SU-DHL-6 (cell line): Measurements from ENCODE around the gene RAI1.

Experiments
- H2AFZ ChIP-seq: fragments of 200-600 bp; sonication (generic); 2 replicates; pipeline ENCODE4 v1.6.1; 2014; ENCODE audit warnings: low read depth, mild to moderate bottlenecking, moderate library complexity, mixed read lengths, antibody characterized with exemption, low read length; ENCODE audit not compliant: severe bottlenecking
- H3F3A ChIP-seq: fragments of 200-600 bp; shearing (Covaris generic); 2 replicates; pipeline ENCODE4 v1.6.0; 2016; ENCODE audit warnings: antibody characterized with exemption, mild to moderate bottlenecking; ENCODE audit not compliant: insufficient read depth
- H3K27ac ChIP-seq: fragments of 200-600 bp; sonication (generic); 2 replicates; pipeline ENCODE4 v1.5.1; 2016; ENCODE audit warnings: low read depth, mild to moderate bottlenecking, low read length, moderate library complexity, mixed read lengths
- H3K27me3 ChIP-seq: fragments of 200-600 bp; sonication (generic), shearing (Covaris generic); 2 replicates; pipeline ENCODE4 v1.6.0; 2014; ENCODE audit warnings: mild to moderate bottlenecking, low read length
- H3K36me3 ChIP-seq: fragments of 200-600 bp; sonication (generic); 2 replicates; pipeline ENCODE4 v1.6.1; 2014; ENCODE audit warnings: mild to moderate bottlenecking, low read length, mixed read lengths
- H3K4me2 ChIP-seq: fragments of 300-600, 200-600 bp; shearing (Covaris generic), sonication (generic); 2 replicates; pipeline ENCODE4 v1.6.0; 2014; ENCODE audit warnings: low read length, low read depth, mild to moderate bottlenecking; ENCODE audit not compliant: poor library complexity, severe bottlenecking
- H3K4me3 ChIP-seq: fragments of 200-600 bp; sonication (generic); 2 replicates; pipeline ENCODE4 v1.5.1; 2014; ENCODE audit warnings: antibody characterized with exemption, low read length, mild to moderate bottlenecking, mixed read lengths; ENCODE audit not compliant: insufficient read depth, poor library complexity, severe bottlenecking
- H3K79me2 ChIP-seq: fragments of 200-600 bp; sonication (generic); 2 replicates; pipeline ENCODE4 v1.6.1; 2014; ENCODE audit warnings: mild to moderate bottlenecking, low read length, moderate library complexity; ENCODE audit not compliant: insufficient read depth
- H3K9ac ChIP-seq: fragments of 200-600 bp; sonication (generic); 2 replicates; pipeline ENCODE4 v1.7.0; 2014; ENCODE audit warnings: mild to moderate bottlenecking, low read length
- H3K9me2 ChIP-seq: fragments of 200-600 bp; sonication (generic); replicated peaks from 2 replicates; pipeline ENCODE4 v1.6.1; 2014; ENCODE audit warnings: low read length; ENCODE audit not compliant: insufficient read depth
- H3K9me3 ChIP-seq: fragments of 200-600 bp; sonication (generic); 2 replicates; pipeline ENCODE4 v1.6.1; 2014; ENCODE audit warnings: low read length, mixed read lengths; ENCODE audit not compliant: insufficient read depth
- H4K20me1 ChIP-seq: fragments of 200-600 bp; sonication (generic); 2 replicates; pipeline ENCODE4 v1.6.1; 2014; ENCODE audit warnings: low read depth, mild to moderate bottlenecking, antibody characterized with exemption, low read length, moderate library complexity, mixed read lengths
- EZH2phosphoT487 ChIP-seq: fragments of 200-600 bp; sonication (generic), shearing (Covaris generic); conservative IDR thresholded peaks from 2 replicates; pipeline ENCODE4 v1.6.1; 2018; ENCODE audit warnings: mild to moderate bottlenecking, antibody characterized with exemption, low read length, moderate library complexity, mixed read lengths
- TF ChIP-seq, protein P1 (sequence below): fragments of 200-600 bp; sonication (generic); IDR thresholded peaks from one replicate; pipeline ENCODE4 v1.5.1; 2017; ENCODE audit warnings: antibody characterized with exemption, mild to moderate bottlenecking, low read length, moderate library complexity; ENCODE audit not compliant: insufficient read depth, poor library complexity, severe bottlenecking

The RAI1 gene

DNA sequence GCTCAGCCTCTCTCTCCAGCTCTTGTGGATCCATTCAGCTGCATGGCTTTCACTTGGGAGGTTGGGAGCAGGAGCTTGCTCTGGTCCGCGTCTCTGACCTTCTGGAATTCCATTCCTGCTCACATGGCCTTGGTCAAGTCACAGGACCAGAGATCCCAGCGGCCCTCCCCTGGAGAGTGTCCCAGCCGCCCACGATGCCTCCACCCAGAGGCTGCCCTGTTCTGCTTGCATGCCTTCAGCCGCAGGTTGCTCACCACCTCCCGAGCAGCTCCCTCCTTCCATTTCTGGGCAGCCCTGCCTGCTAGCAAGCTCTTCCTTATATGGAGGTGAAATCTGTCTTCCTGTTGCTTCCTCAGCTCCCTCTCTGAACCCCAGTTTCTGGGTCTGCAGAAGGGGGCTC is 32.6 kb downstream of the RAI1 start:
- no peak overlapping the region for H3K9ac ChIP-seq
- H2AFZ ChIP-seq, result no peak overlapping the region
- no peaks in the 10 kb centered on the region for H4K20me1 ChIP-seq
- no peak overlapping the region for H3K4me3 ChIP-seq
- no peak overlapping the region for H3K27ac ChIP-seq
- no peaks in the 10 kb centered on the region for H3K27me3 ChIP-seq
- TF ChIP-seq EZH2phosphoT487, result no peak
- TF ChIP-seq, protein P1, sequence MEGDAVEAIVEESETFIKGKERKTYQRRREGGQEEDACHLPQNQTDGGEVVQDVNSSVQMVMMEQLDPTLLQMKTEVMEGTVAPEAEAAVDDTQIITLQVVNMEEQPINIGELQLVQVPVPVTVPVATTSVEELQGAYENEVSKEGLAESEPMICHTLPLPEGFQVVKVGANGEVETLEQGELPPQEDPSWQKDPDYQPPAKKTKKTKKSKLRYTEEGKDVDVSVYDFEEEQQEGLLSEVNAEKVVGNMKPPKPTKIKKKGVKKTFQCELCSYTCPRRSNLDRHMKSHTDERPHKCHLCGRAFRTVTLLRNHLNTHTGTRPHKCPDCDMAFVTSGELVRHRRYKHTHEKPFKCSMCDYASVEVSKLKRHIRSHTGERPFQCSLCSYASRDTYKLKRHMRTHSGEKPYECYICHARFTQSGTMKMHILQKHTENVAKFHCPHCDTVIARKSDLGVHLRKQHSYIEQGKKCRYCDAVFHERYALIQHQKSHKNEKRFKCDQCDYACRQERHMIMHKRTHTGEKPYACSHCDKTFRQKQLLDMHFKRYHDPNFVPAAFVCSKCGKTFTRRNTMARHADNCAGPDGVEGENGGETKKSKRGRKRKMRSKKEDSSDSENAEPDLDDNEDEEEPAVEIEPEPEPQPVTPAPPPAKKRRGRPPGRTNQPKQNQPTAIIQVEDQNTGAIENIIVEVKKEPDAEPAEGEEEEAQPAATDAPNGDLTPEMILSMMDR, result no peak
- no peak overlapping the region for H3K4me2 ChIP-seq
- H3K36me3 ChIP-seq, result no peaks in the 10 kb centered on the region
- no peaks in the 10 kb centered on the region for H3F3A ChIP-seq
- H3K9me3 ChIP-seq, result no peaks in the 10 kb centered on the region
- H3K9me2 ChIP-seq, result no peaks in the 10 kb centered on the region
- H3K79me2 ChIP-seq, result no peaks in the 10 kb centered on the region

DNA sequence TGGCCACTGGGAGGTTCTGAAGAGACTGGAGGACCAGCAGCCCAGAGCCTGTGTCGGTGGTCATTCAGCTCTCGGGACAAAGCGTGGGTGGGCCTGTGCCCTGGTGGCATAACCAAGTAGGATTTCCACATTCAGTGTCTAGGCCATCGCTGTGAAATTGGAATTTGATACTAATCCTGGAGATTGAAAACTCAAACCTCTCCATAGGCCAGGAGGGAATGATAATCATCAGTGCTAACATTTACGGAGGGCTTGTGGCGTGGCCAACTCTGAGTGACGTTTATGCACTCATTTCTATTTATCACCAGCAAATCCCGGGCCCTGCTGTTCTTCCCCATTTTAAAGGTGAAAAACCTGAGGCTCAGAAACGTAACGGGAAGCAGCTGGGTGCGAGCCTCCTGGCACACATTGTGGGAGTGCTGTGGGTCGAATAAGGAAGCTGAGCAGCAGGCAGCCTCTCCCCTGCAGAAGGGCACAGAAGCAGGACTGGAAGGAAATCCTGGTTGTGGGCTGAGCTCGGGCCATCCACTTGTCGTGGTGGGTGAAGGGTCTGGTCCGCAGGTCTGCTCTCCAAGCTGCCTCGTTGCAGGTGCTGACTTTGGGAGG is 33.1 kb downstream of the RAI1 start:
- no peak overlapping the region for H3K9ac ChIP-seq

DNA sequence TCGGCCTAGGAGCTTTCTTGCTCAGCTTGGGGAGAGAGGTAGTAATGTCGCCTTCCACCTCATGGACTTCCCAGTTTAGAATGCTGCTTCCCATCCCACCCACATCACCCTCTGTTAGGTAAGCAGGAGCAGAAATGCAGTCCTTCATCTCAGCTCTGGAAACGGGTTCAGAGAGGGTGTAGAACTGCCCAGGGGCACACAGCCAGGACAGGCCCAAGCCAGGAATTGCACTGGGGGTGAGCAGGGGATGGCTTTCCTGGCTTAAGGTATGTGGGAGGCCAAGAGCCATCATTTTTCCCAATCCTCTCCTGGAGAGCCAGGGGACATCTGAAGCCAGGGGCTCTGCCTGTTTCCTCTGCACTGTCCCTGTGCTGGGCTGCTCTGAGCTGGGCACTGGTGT is 33.6 kb downstream of the RAI1 start:
- TF ChIP-seq, protein P1, result no peak
- no peak for TF ChIP-seq EZH2phosphoT487
- no peaks in the 10 kb centered on the region for H3F3A ChIP-seq
- no peaks in the 10 kb centered on the region for H3K79me2 ChIP-seq
- no peaks in the 10 kb centered on the region for H3K9me3 ChIP-seq
- no peaks in the 10 kb centered on the region for H3K27me3 ChIP-seq
- H4K20me1 ChIP-seq, result no peaks in the 10 kb centered on the region
- no peak overlapping the region for H3K27ac ChIP-seq
- H2AFZ ChIP-seq, result no peak overlapping the region
- no peaks in the 10 kb centered on the region for H3K9me2 ChIP-seq
- no peak overlapping the region for H3K4me2 ChIP-seq
- no peak overlapping the region for H3K9ac ChIP-seq
- H3K36me3 ChIP-seq, result no peaks in the 10 kb centered on the region
- H3K4me3 ChIP-seq, result no peak overlapping the region

More for the DNA sequence above, 33.1 kb downstream of the RAI1 start:
- H2AFZ ChIP-seq, result no peak overlapping the region
- no peaks in the 10 kb centered on the region for H3K9me2 ChIP-seq
- no peaks in the 10 kb centered on the region for H3K79me2 ChIP-seq
- no peaks in the 10 kb centered on the region for H3K27me3 ChIP-seq
- no peaks in the 10 kb centered on the region for H3F3A ChIP-seq
- no peaks in the 10 kb centered on the region for H3K36me3 ChIP-seq
- no peaks in the 10 kb centered on the region for H3K9me3 ChIP-seq
- H4K20me1 ChIP-seq, result no peaks in the 10 kb centered on the region
- no peak overlapping the region for H3K4me2 ChIP-seq
- no peak overlapping the region for H3K4me3 ChIP-seq
- H3K27ac ChIP-seq, result no peak overlapping the region
- TF ChIP-seq, protein P1, result no peak
- no peak for TF ChIP-seq EZH2phosphoT487
